OCI-LY3 (cell line): ENCODE results near the gene NHLRC4.

ENCODE experiments used
- CTCF ChIP-seq: fragments of 200-600, 300-600 bp; sonication (generic); IDR thresholded peaks from 2 replicates; pipeline ENCODE4 v1.5.1; 2014; ENCODE audit warnings: antibody characterized with exemption, low read length, low read depth
- EZH2phosphoT487 ChIP-seq: fragments of 200-600 bp; shearing (Covaris generic); IDR thresholded peaks from 2 replicates; pipeline ENCODE4 v1.6.1; 2018; ENCODE audit warnings: antibody characterized with exemption, mixed run types, low read depth

- TF ChIP-seq CTCF: no peak
- TF ChIP-seq EZH2phosphoT487: no peak
These were observed 10.0 kb downstream of the NHLRC4 start for GRCh38 chr16:576823-577201.
